Muscle of back (tissue), 13 donors: ENCODE data around the gene CBY2. TPM values are rescaled to one million over a fixed set of nuclear protein-coding genes. Genes with fewer than 3 reads are reported as not detected.
"Not testable (repeated sequence)": the region's sequence is repeated elsewhere in the genome, so short reads cannot be mapped to it uniquely, and the experiment has no call there.

Experiments used
- DNase-seq, 3 donors: peaks; one replicate each; pipeline versions ENCODE4 v3.0.0 to v3.0.0-alpha.2; 2013
- long read RNA-seq, 9 donors: transcript quantifications; one replicate each; lab custom pipeline, GENCODE V29; 2026
- polyA plus RNA-seq, 10 donors: library from polyadenylated mRNA; unstranded; fragments of 120-200 nt; gene quantifications; one replicate each; pipeline ENCODE4 v1.2.1, GENCODE V29; 2013; ENCODE audit not compliant: insufficient read length in 10 of 10

Gene CBY2
- polyA plus RNA-seq: not detected
- long read RNA-seq, donor 1: 0 reads
- long read RNA-seq, donor 2: 0 reads
- long read RNA-seq, donor 3: 0 reads
- long read RNA-seq, donor 4: 0 reads
- long read RNA-seq, donor 5: 0 reads
- long read RNA-seq, donor 6: 0 reads
- long read RNA-seq, donor 7: 0 reads
- long read RNA-seq, donor 8: 0 reads
- long read RNA-seq, donor 9: 0 reads

- DNase-seq: no peak
These were observed at the start of gene CBY2 for GRCh38 chr13:45702088-45702487. TSS of gene CBY2 (plus strand) at chr13:45702320. CDS start at chr13:45702391, 71 bp downstream.

- no peak for DNase-seq
These were observed 47.3 kb upstream of the CBY2 start for GRCh38 chr13:45654633-45655349.

DNA sequence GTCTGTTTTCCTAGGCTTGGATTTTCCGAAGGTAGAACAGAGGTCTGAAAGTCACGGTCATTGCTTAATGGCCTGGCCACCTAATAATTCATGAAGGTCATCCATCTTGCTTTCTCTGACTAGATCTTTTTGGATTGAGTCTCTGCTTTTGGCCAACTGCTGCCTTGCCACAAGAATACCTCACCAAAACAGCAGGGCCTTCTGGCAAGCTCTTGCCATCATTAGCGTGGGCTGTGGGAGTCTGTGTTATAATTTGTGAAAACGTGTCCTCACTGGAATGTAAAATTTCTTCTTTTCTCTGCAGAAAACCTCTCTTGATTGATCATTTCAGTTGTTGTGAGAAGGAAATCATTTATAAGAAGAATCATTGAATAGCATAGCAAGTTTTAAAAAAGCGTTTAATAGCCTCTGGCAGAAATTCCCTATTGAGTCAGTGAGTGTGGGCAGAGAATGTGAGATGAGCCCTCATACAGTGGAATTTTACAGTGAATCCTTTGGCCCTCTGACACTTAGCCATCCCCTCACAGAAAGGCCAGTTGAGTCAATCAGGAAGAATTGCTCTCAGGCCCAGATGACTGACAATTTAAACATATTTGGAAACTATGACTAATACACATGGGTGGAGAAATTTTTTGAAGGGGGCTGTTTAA is 43.4 kb upstream of the CBY2 start:
- peak in 1 of 3 donors; percentile 16 for DNase-seq

DNA sequence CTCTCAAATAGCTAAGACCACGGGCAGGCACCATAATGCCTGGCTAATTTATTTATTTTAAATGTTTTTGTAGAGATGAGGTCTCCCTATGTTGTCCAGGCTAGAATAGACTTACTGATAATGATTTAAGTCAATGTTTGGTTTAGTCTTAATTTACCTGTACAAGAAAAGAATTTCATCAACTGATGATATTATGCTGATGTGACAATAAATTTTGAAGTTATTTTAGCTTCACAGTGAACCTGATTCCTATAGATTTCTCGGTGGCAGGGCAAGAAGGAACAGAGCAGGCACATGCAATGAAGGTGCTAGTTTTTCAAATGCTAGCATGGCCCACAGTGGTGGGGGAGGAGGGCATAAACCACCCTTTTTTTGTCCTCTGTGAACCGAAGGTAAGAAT is 42.6 kb upstream of the CBY2 start:
- DNase-seq: no peak

DNA sequence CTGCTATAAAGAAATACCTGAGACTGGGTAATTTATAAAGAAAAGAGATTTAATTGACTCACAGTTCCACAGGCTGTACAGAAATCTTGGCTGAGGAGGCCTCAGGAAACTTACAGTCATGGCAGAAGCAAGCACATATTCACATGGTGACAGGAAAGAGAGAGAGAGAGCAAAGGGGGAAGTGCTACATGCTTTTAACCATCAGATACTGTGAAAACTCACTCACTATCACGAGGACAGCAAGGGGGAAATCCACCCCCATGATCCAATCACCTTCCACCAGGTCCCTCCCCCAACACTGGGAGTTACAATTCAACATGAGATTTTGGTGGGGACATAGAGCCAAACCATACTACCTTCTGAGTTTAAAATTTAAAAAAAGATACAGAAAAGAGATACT is 41.7 kb upstream of the CBY2 start:
- DNase-seq: not testable (repeated sequence)

GRCh38 chr13:45662162-45662561 is 40.0 kb upstream of the CBY2 start:
- DNase-seq: no peak

GRCh38 chr13:45662903-45663302 is 39.2 kb upstream of the CBY2 start:
- DNase-seq: not testable (repeated sequence)

GRCh38 chr13:45669626-45670025 is 32.5 kb upstream of the CBY2 start:
- not testable (repeated sequence) for DNase-seq

- no peak for DNase-seq
These were observed 31.8 kb upstream of the CBY2 start for GRCh38 chr13:45670189-45670885.

DNA sequence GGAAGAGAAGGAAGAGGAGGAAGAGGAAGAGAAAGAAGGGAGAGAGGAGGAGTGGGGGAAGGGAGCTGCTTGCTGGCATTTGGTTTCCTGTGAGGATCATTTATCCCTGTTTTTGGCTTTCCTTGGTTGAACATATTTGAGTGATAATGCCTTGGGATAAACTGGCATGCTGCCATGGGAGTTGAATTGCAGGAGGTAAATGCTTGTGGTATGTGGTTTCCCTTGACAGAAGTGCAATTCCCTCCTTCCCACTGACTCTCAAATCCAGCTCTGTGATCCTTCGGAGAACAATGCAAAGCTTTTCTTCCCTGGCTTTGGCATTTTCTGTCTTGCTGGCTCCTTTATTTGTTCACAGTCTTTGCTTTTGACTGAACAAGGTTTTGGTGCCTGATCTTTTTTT is 27.2 kb upstream of the CBY2 start:
- peak in 2 of 3 donors; percentile 7 to 90 for DNase-seq

DNA sequence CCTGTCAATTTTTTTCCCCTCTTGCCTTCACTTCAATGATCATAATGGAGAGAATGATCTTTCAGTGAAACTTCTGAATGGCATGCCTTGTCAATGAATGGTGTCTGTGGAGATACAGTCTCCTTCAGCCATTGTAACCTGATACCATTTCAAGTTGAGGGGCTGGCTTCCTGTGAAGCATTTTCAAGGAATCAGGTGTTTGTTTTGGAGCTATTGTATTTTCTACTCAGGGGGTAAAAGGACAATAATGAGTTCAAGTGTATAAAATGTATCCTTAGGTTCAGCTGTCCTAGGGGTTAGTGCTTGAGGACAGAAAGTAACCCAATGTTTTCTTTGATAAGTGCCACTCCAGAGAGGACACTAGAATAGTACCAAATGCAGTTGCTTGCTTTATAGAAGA is 23.8 kb upstream of the CBY2 start:
- DNase-seq: no peak

DNA sequence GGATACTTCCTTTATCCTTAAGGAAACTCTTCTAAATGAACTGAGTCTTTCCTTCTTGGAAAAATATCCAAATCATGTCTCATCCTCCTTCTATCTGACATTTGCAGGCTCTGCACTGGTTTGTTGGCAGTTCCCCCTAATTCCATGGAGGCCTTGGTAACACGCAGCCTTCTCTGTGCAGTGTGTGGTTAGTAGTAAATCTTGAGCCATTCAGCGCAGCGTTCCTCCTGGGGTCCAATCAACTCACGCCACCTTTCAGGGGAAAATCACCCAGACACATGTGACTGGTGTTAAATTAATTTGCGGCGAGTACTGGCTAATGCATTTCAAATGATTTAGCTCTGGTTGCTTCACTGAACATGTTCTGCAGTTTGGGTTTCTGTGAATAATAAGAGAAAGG is 21.0 kb upstream of the CBY2 start:
- DNase-seq: peak in 2 of 3 donors; percentile 15 to 40

DNA sequence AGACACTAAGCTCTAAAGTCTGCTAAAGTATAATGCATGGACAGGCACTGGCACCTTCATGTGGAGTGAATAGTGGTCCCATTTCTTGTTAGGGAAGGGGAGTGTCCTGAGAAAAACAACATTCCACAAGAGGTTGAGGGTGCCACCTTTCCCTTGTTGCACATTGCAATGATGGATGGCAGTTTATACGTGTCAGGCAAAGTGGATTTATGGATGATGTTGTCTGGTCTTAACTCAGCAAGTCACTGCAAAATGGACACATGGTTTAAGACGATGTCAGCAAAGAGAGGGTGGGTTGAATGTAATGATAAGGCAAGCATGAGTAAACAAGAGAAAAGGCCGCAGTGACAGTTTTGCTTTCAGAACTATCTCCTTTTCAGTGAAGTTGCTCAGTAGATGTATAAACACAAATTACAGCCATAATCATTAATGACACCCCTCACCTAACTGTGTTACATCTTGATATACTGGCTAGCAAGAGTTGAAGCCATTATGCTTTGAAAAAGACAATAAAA is 19.6 kb upstream of the CBY2 start:
- DNase-seq: no peak

DNA sequence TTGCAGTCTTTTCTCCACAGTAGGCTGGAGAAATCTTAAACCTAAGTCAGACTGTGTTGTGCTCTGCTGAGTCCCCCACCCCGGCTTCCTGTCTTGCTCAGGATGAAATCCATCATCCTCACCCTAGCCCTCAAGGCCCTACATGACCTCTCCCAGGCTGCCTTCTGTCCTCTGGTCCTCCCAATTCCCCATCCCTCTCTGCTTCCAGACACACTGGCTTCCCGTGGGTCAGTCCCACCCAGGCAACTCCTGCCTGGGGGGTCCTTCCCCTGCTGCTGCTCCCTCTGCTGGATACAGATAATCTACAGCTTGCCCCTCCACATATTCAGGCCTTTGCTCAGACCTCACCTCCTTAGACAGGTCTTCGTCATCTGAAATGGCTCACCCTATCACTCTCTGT is 18.4 kb upstream of the CBY2 start:
- DNase-seq: no peak

DNA sequence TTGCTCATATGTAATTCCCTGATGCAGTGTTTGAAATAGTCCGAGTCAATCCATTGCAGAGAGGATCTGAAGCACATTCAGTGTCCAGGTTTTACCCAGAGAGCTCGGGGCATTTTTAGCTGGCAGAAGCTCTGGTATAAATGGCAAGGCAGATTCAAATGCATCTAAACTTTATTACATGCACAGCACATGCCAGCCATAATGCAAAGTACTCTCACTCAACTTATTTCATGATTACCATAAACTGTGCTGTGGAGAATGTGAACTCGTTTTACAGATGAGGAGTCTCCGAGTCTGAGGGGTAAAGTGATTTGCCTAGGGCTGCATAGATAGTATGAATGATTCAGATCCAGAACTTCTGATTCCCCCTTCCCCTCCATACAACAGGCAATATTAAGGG is 13.5 kb upstream of the CBY2 start:
- no peak for DNase-seq

DNA sequence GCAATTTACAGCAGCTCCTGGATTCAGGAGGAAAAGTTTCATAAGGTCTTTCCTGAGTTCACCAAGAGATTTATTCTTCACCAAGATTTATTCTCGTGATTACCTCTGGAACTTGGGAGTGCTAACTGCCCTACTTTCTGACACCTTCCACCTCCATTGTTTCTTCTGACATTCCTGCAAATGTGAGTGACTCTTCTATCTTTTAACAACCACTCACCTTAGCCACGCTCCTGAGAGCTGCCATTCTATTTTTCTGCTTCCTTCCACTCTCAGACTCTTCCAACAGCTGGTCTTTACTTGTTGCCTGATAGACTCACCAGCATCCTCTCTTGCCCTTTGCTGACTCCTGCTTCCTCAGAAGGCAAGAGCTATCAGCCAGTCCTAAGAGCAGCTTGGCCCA is 11.5 kb upstream of the CBY2 start:
- no peak for DNase-seq

- DNase-seq: no peak
These were observed 10.9 kb upstream of the CBY2 start for GRCh38 chr13:45691251-45691650.

DNA sequence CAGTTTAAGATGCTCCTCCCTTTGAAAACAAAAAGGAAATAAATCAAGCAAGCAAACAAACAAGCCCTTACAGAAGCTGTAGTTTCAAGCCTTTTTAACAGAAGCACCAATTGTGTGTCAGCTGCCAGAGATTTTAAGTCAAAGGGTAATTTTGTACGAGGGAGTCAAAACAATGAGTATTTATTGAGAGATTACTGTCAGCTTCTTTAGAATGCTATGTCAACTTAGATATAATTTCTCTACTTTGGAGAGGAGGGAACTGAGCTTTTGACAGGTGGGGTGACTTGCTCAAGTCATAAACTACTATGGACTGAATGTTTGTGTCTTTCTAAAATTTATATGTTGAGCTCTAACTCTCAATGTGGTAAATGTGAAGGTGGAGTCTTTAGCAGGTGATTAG is 10.5 kb upstream of the CBY2 start:
- DNase-seq: no peak

GRCh38 chr13:45695198-45695730 is 6.9 kb upstream of the CBY2 start:
- no peak for DNase-seq

GRCh38 chr13:45696610-45697226 is 5.4 kb upstream of the CBY2 start:
- DNase-seq: no peak
